CD4-positive, alpha-beta T cell (primary cell): ENCODE results near the gene NBPF6. TPM values are rescaled to one million over a fixed set of nuclear protein-coding genes. Genes with fewer than 3 reads are reported as not detected.
"Not testable (repeated sequence)": the region's sequence is repeated elsewhere in the genome, so short reads cannot be mapped to it uniquely, and the experiment has no call there.

ENCODE experiments used
- ATAC-seq: fragments of 200-7000 bp; cut with Tn5 transposase; one replicate; pipeline ENCODE4 v1.10.0; 2022; ENCODE audit warnings: mild to moderate bottlenecking; ENCODE audit not compliant: poor library complexity
- CTCF ChIA-PET: fragments of 350-600 bp; sonication (Branson Sonifier 250); formaldehyde crosslinking; loops from one replicate; lab custom pipeline; 2021; ENCODE audit warnings: antibody characterized with exemption, inconsistent platforms; lab: Charles Lee
- POLR2A ChIA-PET: fragments of 350-600 bp; sonication (Branson Sonifier 250); formaldehyde crosslinking; loops from one replicate; lab custom pipeline; 2021; ENCODE audit warnings: antibody characterized with exemption, inconsistent platforms; lab: Charles Lee
- DNase-seq, 14 experiments: peaks; one replicate each; pipeline ENCODE4 v3.0.0-alpha.2; 2013 to 2020; ENCODE audit warnings: mixed read lengths in 2 of 14
- H3K27ac ChIP-seq, 2 donors: one replicate each; pipeline versions ENCODE4 v1.5.1 to v1.7.0; 2013; ENCODE audit warnings: low read length in 2 of 2, low read depth in 1 of 2, mild to moderate bottlenecking in 1 of 2
- H3K27me3 ChIP-seq, 2 experiments: 1 replicate in 1 of 2; 2 replicates in 1 of 2; pipeline versions ENCODE4 v1.6.1 to v1.7.0; 2013; ENCODE audit warnings: low read length in 2 of 2, control low read depth in 1 of 2, mild to moderate bottlenecking in 1 of 2, moderate library complexity in 1 of 2; ENCODE audit not compliant: insufficient read depth in 2 of 2, control insufficient read depth in 1 of 2
- H3K36me3 ChIP-seq: one replicate; pipeline ENCODE4 v1.6.1; 2013; ENCODE audit warnings: low read length, control low read depth; ENCODE audit not compliant: insufficient read depth
- H3K4me1 ChIP-seq: one replicate; pipeline ENCODE4 v1.6.1; 2013; ENCODE audit warnings: low read length, control low read depth; ENCODE audit not compliant: insufficient read depth
- H3K4me3 ChIP-seq: one replicate; pipeline ENCODE4 v1.5.1; 2013; ENCODE audit warnings: mild to moderate bottlenecking, low read length, moderate library complexity
- H3K9me3 ChIP-seq, 2 experiments: 1 replicate in 1 of 2; 2 replicates in 1 of 2; pipeline versions ENCODE4 v1.6.1 to v1.7.0; 2013; ENCODE audit warnings: low read length in 2 of 2, mild to moderate bottlenecking in 2 of 2, control low read depth in 1 of 2, moderate library complexity in 1 of 2; ENCODE audit not compliant: control insufficient read depth in 1 of 2, insufficient read depth in 1 of 2
- H3K27ac Mint-ChIP-seq: one replicate; pipeline ENCODE4 v1.8.0; 2020; ENCODE audit warnings: mixed read lengths
- H3K27me3 Mint-ChIP-seq: one replicate; pipeline ENCODE4 v1.8.0; 2021; ENCODE audit warnings: mixed read lengths
- H3K36me3 Mint-ChIP-seq: one replicate; pipeline ENCODE4 v1.8.0; 2021; ENCODE audit warnings: low read depth, mixed read lengths
- H3K4me1 Mint-ChIP-seq: one replicate; pipeline ENCODE4 v1.8.0; 2021; ENCODE audit warnings: low read depth, mixed read lengths
- H3K4me3 Mint-ChIP-seq: one replicate; pipeline ENCODE4 v1.8.0; 2020; ENCODE audit warnings: mild to moderate bottlenecking, mixed read lengths
- H3K9me3 Mint-ChIP-seq: one replicate; pipeline ENCODE4 v1.8.0; 2020; ENCODE audit warnings: mixed read lengths
- intact Hi-C, 2 experiments: fragments of 100-400 bp; cut with DNase I in 1 of 2; cut with micrococcal nuclease in 1 of 2; formaldehyde crosslinking; loops; one replicate each; pipeline versions ENCODE4 v1.15.1 to v1.9.0; 2023 to 2025; cut with DNase I, micrococcal nuclease
- total RNA-seq, 174 experiments: library from RNA in 2 of 174; stranded (reverse) in 2 of 174; gene quantifications; one replicate each; pipeline ENCODE4 v1.2.3 and lab custom pipeline; 2021 to 2026
- TF ChIP-seq, protein P1 (sequence below): fragments of 200-600 bp; IDR thresholded peaks from one replicate; pipeline ENCODE4 v1.8.0; 2022; ENCODE audit warnings: antibody characterized with exemption, mild to moderate bottlenecking

NBPF6 gene
- total RNA-seq, 2 experiments from 2014 or later: not detected

DNA sequence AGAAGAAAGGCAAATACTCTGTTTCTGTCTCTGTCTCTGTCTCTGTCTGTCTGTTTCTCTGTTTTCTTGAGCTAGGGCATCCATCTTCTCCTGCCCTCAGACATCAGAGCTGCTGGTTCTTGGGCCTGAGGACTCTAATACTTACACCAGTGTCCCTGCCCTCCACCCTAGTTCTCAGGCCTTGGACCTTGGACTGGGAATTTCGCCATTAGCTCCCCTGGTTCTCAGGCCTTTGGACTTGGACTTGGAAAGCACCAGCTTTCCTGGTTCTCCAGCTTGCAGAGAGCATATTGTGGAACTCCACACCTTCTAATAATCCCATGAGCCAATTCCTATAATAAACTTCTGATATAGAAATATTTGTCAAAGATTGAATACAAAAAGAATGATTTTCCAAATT, 32.6 kb downstream of the NBPF6 start:
- intact Hi-C loops: no loop called here
- ChIA-PET POLR2A (no interaction called here), CTCF (no interaction called here)
- TF ChIP-seq, protein P1, sequence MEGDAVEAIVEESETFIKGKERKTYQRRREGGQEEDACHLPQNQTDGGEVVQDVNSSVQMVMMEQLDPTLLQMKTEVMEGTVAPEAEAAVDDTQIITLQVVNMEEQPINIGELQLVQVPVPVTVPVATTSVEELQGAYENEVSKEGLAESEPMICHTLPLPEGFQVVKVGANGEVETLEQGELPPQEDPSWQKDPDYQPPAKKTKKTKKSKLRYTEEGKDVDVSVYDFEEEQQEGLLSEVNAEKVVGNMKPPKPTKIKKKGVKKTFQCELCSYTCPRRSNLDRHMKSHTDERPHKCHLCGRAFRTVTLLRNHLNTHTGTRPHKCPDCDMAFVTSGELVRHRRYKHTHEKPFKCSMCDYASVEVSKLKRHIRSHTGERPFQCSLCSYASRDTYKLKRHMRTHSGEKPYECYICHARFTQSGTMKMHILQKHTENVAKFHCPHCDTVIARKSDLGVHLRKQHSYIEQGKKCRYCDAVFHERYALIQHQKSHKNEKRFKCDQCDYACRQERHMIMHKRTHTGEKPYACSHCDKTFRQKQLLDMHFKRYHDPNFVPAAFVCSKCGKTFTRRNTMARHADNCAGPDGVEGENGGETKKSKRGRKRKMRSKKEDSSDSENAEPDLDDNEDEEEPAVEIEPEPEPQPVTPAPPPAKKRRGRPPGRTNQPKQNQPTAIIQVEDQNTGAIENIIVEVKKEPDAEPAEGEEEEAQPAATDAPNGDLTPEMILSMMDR: no peak
- no peak overlapping the region for H3K4me3 Mint-ChIP-seq
- Histone ChIP-seq H3K4me1 (no peaks in the 10 kb centered on the region), H3K9me3 (peaks cover 7 to 9% of the 10 kb centered on the region in 2 experiments), H3K36me3 (no peaks in the 10 kb centered on the region), H3K4me3 (no peak overlapping the region), H3K27me3 (peaks cover 5 to 9% of the 10 kb centered on the region in 2 experiments), H3K27ac (no peak overlapping the region)
- H3K27ac Mint-ChIP-seq: no peak overlapping the region
- H3K4me1 Mint-ChIP-seq: no peaks in the 10 kb centered on the region
- no peaks in the 10 kb centered on the region for H3K36me3 Mint-ChIP-seq
- H3K27me3 Mint-ChIP-seq: peaks cover 26% of the 10 kb centered on the region
- DNase-seq (no peak), ATAC-seq (no peak)
- H3K9me3 Mint-ChIP-seq: peaks cover 5% of the 10 kb centered on the region

DNA sequence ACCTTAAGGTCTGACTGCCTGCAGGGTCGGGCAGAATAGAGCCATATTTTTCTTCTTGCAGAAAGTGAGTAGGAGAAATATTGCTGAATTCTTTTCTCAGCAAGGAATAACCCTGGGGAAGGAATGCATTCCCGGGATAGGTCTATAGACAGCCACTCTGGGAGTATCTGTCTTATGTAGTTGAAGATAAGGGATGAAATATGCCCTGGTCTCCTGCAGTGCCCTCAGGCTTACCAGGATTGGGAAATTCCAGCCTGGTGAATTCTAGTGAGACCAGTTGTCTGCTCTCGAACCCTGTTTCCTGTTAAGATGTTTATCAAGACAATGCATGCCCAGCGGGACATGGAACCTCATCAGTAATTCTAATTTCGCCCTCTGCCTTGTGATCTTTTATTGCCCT, 35.8 kb downstream of the NBPF6 start:
- POLR2A ChIA-PET: not testable (repeated sequence)

DNA sequence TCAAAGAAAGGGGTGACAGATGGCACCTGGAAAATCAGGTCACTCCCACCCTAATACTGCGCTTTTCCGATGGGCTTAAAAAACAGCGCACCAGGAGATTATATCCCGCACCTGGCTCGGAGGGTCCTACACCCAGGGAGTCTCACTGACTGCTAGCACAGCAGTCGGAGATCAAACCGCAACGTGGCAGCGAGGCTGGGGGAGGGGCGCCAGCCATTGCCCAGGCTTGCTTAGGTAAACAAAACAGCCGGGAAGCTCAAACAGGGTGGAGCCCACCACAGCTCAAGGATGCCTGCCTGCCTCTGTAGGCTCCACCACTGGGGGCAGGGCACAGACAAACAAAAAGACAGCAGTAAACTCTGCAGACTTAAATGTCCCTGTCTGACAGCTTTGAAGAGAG, 36.6 kb downstream of the NBPF6 start:
- H3K36me3 Mint-ChIP-seq, intact Hi-C loops, CTCF ChIA-PET, POLR2A ChIA-PET, H3K27me3 ChIP-seq, H3K4me1 ChIP-seq, H3K9me3 ChIP-seq, H3K4me3 Mint-ChIP-seq, H3K4me1 Mint-ChIP-seq, H3K9me3 Mint-ChIP-seq, ATAC-seq, H3K27ac ChIP-seq, H3K36me3 ChIP-seq, H3K27ac Mint-ChIP-seq, H3K4me3 ChIP-seq, DNase-seq: not testable (repeated sequence)
- peaks cover 24% of the 10 kb centered on the region for H3K27me3 Mint-ChIP-seq

More for the DNA sequence above, 35.8 kb downstream of the NBPF6 start:
- H3K27ac ChIP-seq, H3K9me3 Mint-ChIP-seq, H3K27me3 ChIP-seq, H3K36me3 Mint-ChIP-seq, DNase-seq, H3K9me3 ChIP-seq, H3K4me3 ChIP-seq, intact Hi-C loops, H3K4me1 Mint-ChIP-seq, H3K27ac Mint-ChIP-seq, CTCF ChIA-PET, H3K4me3 Mint-ChIP-seq, H3K36me3 ChIP-seq, ATAC-seq, H3K4me1 ChIP-seq: not testable (repeated sequence)
- H3K27me3 Mint-ChIP-seq: peaks cover 30% of the 10 kb centered on the region

DNA sequence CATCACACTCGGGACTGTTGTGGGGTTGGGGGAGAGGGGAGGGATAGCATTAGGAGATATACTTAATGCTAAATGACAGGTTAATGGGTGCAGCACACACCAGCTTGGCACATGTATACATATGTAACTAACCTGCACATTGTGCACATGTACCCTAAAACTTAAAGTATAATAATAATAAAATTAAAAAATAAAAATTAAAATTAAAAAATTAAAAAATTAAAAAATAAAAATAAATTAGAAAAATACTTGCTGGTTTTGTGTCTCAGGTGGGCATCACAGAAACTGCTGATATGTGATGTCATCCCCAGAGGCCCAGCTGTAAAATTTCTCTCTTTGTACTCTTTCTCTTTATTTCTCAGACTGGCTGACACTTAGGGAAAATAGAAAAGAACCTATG, 44.9 kb downstream of the NBPF6 start:
- H3K27ac Mint-ChIP-seq, intact Hi-C loops, H3K4me3 ChIP-seq, H3K36me3 Mint-ChIP-seq, CTCF ChIA-PET, ATAC-seq, H3K9me3 ChIP-seq, H3K27me3 ChIP-seq, H3K9me3 Mint-ChIP-seq, H3K27ac ChIP-seq, H3K4me3 Mint-ChIP-seq, H3K36me3 ChIP-seq, H3K4me1 Mint-ChIP-seq, H3K4me1 ChIP-seq, POLR2A ChIA-PET, DNase-seq: not testable (repeated sequence)
- peaks cover 21% of the 10 kb centered on the region for H3K27me3 Mint-ChIP-seq

DNA sequence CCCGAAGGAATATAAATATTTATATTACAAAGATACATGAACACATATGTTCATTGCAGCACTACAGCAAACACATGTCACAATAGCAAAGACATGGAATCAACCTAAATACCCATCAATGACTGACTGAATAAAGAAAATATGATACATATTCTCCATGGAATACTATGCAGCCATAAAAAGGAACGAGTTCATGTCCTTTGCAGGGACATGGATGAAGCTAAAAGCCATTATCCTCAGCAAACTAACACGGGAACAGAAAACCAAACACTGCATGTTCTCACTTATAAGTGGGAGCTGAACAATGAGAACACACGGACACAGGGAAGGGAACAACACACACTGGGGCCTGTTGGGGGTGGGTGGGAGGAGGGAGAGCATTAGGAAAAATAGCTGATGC, 46.7 kb downstream of the NBPF6 start:
- not testable (repeated sequence) for H3K4me1 Mint-ChIP-seq

More for the DNA sequence above, 46.7 kb downstream of the NBPF6 start:
- H3K4me3 ChIP-seq, H3K27ac Mint-ChIP-seq, H3K27me3 ChIP-seq, H3K36me3 Mint-ChIP-seq, H3K4me3 Mint-ChIP-seq, H3K36me3 ChIP-seq, H3K4me1 ChIP-seq, H3K9me3 Mint-ChIP-seq, CTCF ChIA-PET, intact Hi-C loops, POLR2A ChIA-PET, H3K27ac ChIP-seq, DNase-seq, ATAC-seq, H3K9me3 ChIP-seq: not testable (repeated sequence)
- H3K27me3 Mint-ChIP-seq: peaks cover 34% of the 10 kb centered on the region
